Activated CD8-positive, alpha-beta memory T cell treated with anti-CD3 and anti-CD28 coated beads, Interleukin-2, amount 50 U/mL, for 24 hours (primary cell): ENCODE data around the gene TCF25.
"Not testable (repeated sequence)": the region's sequence is repeated elsewhere in the genome, so short reads cannot be mapped to it uniquely, and the experiment has no call there.

ENCODE experiments used
- DNase-seq: peaks from one replicate; pipeline ENCODE4 v3.0.0-alpha.2; 2020; ENCODE audit errors: extremely low read depth

Gene TCF25

GRCh38 chr16:89873109-89873971 is at the start of gene TCF25:
TSS of gene TCF25 (plus strand) at chr16:89873592. CDS start at chr16:89873668, 76 bp downstream.
- peak; percentile 61 for DNase-seq

DNA sequence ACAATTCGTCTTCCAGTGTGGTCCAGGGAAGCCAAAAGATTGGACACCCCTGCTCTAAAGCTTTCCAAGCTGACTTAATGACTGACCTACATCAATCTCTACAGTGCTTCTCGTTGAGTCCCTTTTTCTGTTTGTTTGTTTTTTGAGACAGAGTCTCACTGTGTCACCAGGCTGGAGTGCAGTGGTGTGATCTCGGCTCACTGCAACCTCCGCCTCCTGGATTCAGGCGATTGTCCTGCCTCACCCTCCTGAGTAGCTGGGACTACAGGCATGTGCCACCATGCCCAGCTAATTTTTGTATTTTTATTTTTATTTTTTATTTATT is 49.6 kb upstream of the TCF25 start:
- not testable (repeated sequence) for DNase-seq

GRCh38 chr16:89826531-89827382 is 46.6 kb upstream of the TCF25 start:
- DNase-seq, result no peak

- no peak for DNase-seq
Measured at GRCh38 chr16:89827383-89828198, 45.8 kb upstream of the TCF25 start.

GRCh38 chr16:89828199-89828869 is 45.1 kb upstream of the TCF25 start, which contains the start of gene SPIRE2:
TSS of gene SPIRE2 (plus strand) at chr16:89828475. CDS start at chr16:89828551, 76 bp downstream.
- no peak for DNase-seq

DNA sequence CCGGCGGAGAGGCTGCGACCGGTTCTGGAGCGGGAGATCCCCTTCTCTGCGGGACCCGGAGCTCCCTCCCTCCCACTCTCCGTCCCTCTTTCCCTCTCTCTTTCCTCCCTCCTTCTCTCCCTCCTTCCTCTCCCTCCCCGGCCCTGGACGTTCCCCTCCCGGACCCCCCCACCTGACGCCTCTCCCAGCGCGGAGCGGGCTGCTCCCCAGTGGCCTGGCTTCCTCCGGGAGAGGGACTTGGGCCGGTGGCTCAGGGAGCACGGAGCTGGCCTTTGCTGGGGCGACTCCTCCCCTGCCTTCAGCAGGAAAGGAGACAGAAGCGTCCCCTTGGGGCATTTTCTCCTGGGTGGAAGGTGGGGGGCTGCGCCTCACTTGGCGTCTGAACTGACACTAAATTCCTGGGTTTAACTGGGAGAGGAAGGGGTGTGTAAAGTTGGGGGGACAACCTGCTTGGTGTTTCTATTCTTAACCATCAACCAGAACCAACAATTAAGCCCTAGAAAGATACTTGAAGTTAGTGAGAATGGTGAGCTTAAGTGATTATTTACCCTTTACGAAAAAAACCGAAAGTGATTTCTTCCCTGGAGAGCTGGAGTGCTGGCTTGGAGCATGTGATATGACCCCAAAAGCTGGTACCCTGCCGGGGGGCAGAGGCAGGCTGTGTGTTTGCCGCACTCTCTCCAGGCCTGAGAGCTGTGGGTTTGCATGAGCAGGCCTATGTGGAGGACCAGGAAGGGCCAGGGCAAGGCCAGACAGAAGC is 44.3 kb upstream of the TCF25 start:
- DNase-seq, result no peak

- no peak for DNase-seq
Measured at GRCh38 chr16:89829630-89830437, 43.6 kb upstream of the TCF25 start.

- DNase-seq, result no peak
Measured at GRCh38 chr16:89831810-89832328, 41.5 kb upstream of the TCF25 start.

- not testable (repeated sequence) for DNase-seq
Measured at GRCh38 chr16:89833664-89834363, 39.6 kb upstream of the TCF25 start.

- not testable (repeated sequence) for DNase-seq
Measured at GRCh38 chr16:89834813-89835363, 38.5 kb upstream of the TCF25 start.

- DNase-seq, result not testable (repeated sequence)
Measured at GRCh38 chr16:89836484-89836883, 36.9 kb upstream of the TCF25 start.

GRCh38 chr16:89837014-89837546 is 36.3 kb upstream of the TCF25 start:
- DNase-seq, result no peak

- DNase-seq, result peak; percentile 44
Measured at GRCh38 chr16:89841275-89841674, 32.1 kb upstream of the TCF25 start.

DNA sequence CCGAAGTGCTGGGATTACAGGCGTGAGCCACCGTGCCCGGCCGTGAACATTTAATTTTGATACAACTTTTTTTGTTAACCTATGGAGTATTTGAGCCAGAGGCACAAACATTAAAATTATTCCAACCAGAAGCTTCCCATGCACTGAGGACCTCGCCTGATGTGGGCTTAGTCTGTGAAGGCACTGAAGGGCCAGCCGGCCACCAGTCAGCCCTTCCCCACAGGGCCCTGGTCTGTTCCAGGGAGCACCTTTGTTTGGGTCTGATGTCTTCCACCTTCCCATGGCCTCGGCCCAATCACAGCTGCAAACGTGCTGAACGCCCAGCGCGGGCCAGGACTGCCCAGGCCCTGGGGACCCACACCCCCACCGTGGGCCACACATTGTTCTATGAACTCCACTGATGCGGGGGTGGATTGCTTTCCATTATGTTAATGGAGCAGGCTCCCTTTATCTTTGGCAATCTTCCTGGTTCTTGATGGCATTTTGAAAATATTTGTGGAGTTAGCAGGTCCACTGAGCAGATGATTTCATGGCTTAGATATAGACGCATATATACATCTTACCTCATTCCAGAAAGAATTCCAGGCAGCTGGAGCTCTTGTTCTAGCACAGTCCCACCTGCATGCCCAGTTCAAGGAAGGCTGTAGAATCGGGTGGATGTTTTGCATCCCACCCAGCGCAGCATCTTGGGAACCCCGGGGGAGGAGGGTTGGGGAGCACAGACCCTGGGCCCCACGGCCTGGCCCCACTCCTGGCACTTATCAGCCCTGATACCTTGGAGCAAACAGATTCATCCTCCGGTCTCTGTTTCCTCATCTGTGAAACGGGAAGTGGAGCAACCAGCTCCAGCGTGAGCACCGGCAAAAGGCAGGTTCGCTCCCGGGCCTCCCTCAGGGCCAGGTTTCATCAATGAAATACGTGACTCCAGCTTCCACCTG is 30.7 kb upstream of the TCF25 start:
- no peak for DNase-seq

DNA sequence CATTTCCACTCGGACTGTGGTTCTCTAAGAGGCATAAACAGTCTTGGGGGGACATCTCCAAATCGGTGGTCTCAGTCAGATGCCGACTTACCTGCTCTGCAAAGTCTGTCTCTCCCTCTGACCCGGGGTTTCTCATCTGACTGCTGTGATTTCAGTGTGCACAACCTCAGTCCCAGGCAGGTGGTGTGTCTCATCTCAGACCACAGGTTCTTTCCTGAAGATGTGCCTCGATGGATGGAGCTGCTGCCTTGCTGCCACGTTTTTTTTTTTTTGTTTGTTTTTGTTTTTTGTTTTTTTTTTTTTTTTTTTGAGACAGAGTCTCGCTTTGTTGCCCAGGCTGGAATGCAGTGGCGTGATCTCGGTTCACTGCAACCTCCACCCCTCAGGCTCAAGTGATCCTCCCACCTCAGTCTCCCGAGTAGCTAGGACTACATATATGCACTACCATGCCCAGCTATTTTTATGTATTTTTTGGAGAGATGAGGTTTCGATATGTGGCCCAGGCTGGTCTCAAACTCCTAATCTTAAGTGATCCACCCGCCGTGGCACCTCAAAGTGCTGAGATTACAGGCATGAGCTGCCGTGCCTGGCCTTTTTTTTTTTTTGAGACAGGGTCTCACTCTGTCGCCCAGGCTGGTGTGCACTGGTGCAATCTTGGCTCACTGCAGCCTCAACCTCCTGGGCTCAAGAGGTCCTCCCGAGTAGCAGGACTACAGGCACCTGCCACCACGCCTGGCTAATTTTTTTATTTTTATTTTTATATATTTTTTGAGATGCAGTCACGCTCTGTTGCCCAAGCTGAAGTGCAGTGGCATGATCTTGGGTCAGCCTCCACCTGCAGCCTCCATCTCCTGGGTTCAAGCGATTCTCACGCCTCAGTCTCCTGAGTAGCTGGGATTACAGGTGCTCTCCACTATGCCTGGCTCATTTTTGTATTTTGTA is 29.7 kb upstream of the TCF25 start:
- DNase-seq, result no peak
